Measurements from ENCODE around the gene CELA2A. TPM values are rescaled to one million over a fixed set of nuclear protein-coding genes. Genes with fewer than 3 reads are reported as not detected.

Gene CELA2A
- total RNA-seq, 1 experiment from 2014 or later = not detected

GRCh38 chr1:15500184-15501178 lies 43.9 kb downstream of the CELA2A start:
- BruUV-seq (replicated peaks) = no TSS peak
- Histone ChIP-seq H3K4me3 (ENCODE audit: low read depth, low read length, poor library complexity, severe bottlenecking) (no peak overlapping the region), H3K27me3 (replicated peaks; ENCODE audit: insufficient read depth, low read depth, low read length, poor library complexity) (no peaks in the 10 kb centered on the region), H3K36me3 (ENCODE audit: insufficient read depth, low read length, poor library complexity, severe bottlenecking) (no peaks in the 10 kb centered on the region), H3K4me1 (ENCODE audit: insufficient read depth, low read length, poor library complexity, severe bottlenecking) (no peaks in the 10 kb centered on the region), H3K9me3 (ENCODE audit: low read depth, low read length, poor library complexity, severe bottlenecking) (no peaks in the 10 kb centered on the region), H3K27ac (ENCODE audit: low read depth, low read length, poor library complexity, severe bottlenecking) (no peak overlapping the region)
- ChIA-PET CTCF (interaction anchor here (0.5 to 0.6 kb wide), 2 partner anchors 9 to 57 kb away, joined by 4 to 8 read pairs; no protein-coding TSS in a partner anchor), POLR2A (ENCODE audit: low non-redundant PET) (no interaction called here)
- TF ChIP-seq, protein P1, sequence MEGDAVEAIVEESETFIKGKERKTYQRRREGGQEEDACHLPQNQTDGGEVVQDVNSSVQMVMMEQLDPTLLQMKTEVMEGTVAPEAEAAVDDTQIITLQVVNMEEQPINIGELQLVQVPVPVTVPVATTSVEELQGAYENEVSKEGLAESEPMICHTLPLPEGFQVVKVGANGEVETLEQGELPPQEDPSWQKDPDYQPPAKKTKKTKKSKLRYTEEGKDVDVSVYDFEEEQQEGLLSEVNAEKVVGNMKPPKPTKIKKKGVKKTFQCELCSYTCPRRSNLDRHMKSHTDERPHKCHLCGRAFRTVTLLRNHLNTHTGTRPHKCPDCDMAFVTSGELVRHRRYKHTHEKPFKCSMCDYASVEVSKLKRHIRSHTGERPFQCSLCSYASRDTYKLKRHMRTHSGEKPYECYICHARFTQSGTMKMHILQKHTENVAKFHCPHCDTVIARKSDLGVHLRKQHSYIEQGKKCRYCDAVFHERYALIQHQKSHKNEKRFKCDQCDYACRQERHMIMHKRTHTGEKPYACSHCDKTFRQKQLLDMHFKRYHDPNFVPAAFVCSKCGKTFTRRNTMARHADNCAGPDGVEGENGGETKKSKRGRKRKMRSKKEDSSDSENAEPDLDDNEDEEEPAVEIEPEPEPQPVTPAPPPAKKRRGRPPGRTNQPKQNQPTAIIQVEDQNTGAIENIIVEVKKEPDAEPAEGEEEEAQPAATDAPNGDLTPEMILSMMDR (conservative IDR thresholded peaks at IDR 0.05; ENCODE audit: low read depth, low read length) = no peak
- no peak for TF ChIP-seq EZH2 (IDR thresholded peaks at IDR 0.05; ENCODE audit: borderline replicate concordance, low read depth, low read length, poor library complexity, severe bottlenecking)
- DNase-seq (ENCODE audit: low spot score) = no peak
- intact Hi-C loops (cut with micrococcal nuclease; ENCODE audit: unreplicated experiment) = loop anchor here (5.0 kb wide), 1 partner anchor 178 kb away; no protein-coding TSS in a partner anchor

DNA sequence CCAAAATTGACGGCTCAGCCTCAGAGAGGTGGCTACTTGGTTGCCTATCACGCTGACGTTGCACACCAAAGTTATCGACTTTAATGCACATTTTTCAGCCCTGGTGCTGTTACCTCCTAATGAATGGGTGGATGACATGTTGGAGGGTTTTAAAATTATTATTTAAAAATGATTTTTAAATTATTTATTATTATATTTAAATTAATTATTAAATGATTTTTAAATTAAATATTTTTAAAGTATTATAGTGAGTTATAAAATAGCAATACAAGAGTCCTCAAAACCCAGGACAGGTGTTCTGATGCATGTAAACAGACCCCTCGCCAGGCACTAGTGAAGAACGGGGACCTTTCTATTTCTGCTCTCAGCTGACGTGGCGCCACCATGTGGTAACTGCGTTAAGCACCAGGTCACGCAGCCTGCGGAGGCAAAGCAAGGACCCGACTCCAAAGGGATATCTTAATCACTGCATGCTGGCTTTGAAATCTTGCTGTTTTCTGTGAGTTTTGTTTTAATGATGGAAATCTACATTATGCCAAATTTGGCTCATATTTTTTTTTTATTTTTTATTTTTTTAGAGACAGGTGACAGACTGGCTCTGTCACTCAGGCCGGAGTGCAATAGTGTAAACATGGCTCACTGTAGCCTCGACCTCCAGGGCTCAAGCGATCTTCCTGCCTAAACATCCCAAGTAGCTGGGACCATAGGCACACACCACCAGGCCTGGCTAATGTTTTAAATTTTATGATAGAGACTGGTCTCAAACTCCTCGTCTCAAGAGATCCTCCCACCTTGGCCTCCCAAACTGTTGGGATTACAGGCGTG lies 44.9 kb downstream of the CELA2A start:
- Histone ChIP-seq H3K4me3 (ENCODE audit: low read depth, low read length, poor library complexity, severe bottlenecking) (no peak overlapping the region), H3K36me3 (ENCODE audit: insufficient read depth, low read length, poor library complexity, severe bottlenecking) (no peaks in the 10 kb centered on the region), H3K27me3 (replicated peaks; ENCODE audit: insufficient read depth, low read depth, low read length, poor library complexity) (no peaks in the 10 kb centered on the region), H3K4me1 (ENCODE audit: insufficient read depth, low read length, poor library complexity, severe bottlenecking) (no peaks in the 10 kb centered on the region), H3K27ac (ENCODE audit: low read depth, low read length, poor library complexity, severe bottlenecking) (no peak overlapping the region), H3K9me3 (ENCODE audit: low read depth, low read length, poor library complexity, severe bottlenecking) (no peaks in the 10 kb centered on the region)
- peak; percentile 73 for DNase-seq (ENCODE audit: low spot score)
- TF ChIP-seq EZH2 (IDR thresholded peaks at IDR 0.05; ENCODE audit: borderline replicate concordance, low read depth, low read length, poor library complexity, severe bottlenecking) = no peak
- TF ChIP-seq, protein P1 (conservative IDR thresholded peaks at IDR 0.05; ENCODE audit: low read depth, low read length) = peak; percentile 89
- ChIA-PET CTCF (no interaction called here), POLR2A (ENCODE audit: low non-redundant PET) (no interaction called here)
- intact Hi-C loops (cut with micrococcal nuclease; ENCODE audit: unreplicated experiment) = loop anchor here (5.0 kb wide), 1 partner anchor 179 kb away; no protein-coding TSS in a partner anchor
- BruUV-seq (replicated peaks) = no TSS peak

DNA sequence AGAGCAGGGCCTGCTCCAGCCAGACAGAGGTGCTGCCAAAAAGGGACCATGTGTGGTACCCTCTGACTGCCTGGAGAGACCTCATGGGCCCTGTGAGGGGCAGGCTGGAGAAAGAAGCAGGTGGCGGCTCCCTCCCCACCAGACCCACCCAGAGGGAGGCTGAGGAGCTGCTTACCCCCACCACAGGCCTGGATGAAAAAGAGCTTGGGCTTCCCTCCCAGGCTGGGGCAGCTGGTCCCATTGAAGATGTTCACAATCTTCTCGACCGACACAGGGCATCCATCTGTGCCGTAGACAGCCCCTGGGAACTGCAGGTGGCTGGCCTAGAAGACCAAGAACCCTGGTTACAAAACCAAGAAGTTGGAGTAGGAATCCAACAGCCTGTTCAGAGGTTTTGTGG lies 47.9 kb downstream of the CELA2A start:
- TF ChIP-seq, protein P1 (conservative IDR thresholded peaks at IDR 0.05; ENCODE audit: low read depth, low read length) = no peak
- TF ChIP-seq EZH2 (IDR thresholded peaks at IDR 0.05; ENCODE audit: borderline replicate concordance, low read depth, low read length, poor library complexity, severe bottlenecking) = no peak
- no peaks in the 10 kb centered on the region for H3K9me3 ChIP-seq (ENCODE audit: low read depth, low read length, poor library complexity, severe bottlenecking)
- no peaks in the 10 kb centered on the region for H3K27me3 ChIP-seq (replicated peaks; ENCODE audit: insufficient read depth, low read depth, low read length, poor library complexity)
- H3K4me1 ChIP-seq (ENCODE audit: insufficient read depth, low read length, poor library complexity, severe bottlenecking) = no peaks in the 10 kb centered on the region
- ChIA-PET CTCF (no interaction called here), POLR2A (ENCODE audit: low non-redundant PET) (no interaction called here)
- no peaks in the 10 kb centered on the region for H3K36me3 ChIP-seq (ENCODE audit: insufficient read depth, low read length, poor library complexity, severe bottlenecking)
- no peak for DNase-seq (ENCODE audit: low spot score)
- no peak overlapping the region for H3K4me3 ChIP-seq (ENCODE audit: low read depth, low read length, poor library complexity, severe bottlenecking)
- H3K27ac ChIP-seq (ENCODE audit: low read depth, low read length, poor library complexity, severe bottlenecking) = no peak overlapping the region
- intact Hi-C loops (cut with micrococcal nuclease; ENCODE audit: unreplicated experiment) = loop anchor here (5.0 kb wide), 1 partner anchor 182 kb away; no protein-coding TSS in a partner anchor
- no TSS peak for BruUV-seq (replicated peaks)

Data from A673 (cell line).